ENCODE measurements around the gene PLD6.
"Not testable (repeated sequence)": the region's sequence is repeated elsewhere in the genome, so short reads cannot be mapped to it uniquely, and the experiment has no call there.

PLD6 gene

GRCh38 chr17:17189559-17189958, 16.6 kb downstream of the PLD6 start:
- no peak for TF ChIP-seq CTCF (conservative IDR thresholded peaks at IDR 0.05; ENCODE audit: low read depth, low read length)
- no peak overlapping the region for H3K4me3 ChIP-seq (ENCODE audit: low read depth, low read length)
- no peak for DNase-seq (ENCODE audit: low read depth)

- H3K4me3 ChIP-seq (ENCODE audit: low read depth, low read length), result no peak overlapping the region
- no peak for TF ChIP-seq CTCF (conservative IDR thresholded peaks at IDR 0.05; ENCODE audit: low read depth, low read length)
- DNase-seq (ENCODE audit: low read depth), result no peak
Measured at GRCh38 chr17:17188586-17188985, 17.5 kb downstream of the PLD6 start.

GRCh38 chr17:17186551-17187505, 19.3 kb downstream of the PLD6 start:
- no peak overlapping the region for H3K4me3 ChIP-seq (ENCODE audit: low read depth, low read length)
- peak; percentile 33 for DNase-seq (ENCODE audit: low read depth)

GRCh38 chr17:17186051-17186450, 20.1 kb downstream of the PLD6 start:
- DNase-seq (ENCODE audit: low read depth), result peak; percentile 38
- no peak overlapping the region for H3K4me3 ChIP-seq (ENCODE audit: low read depth, low read length)
- TF ChIP-seq CTCF (conservative IDR thresholded peaks at IDR 0.05; ENCODE audit: low read depth, low read length), result no peak

More at GRCh38 chr17:17186551-17187505, 19.3 kb downstream of the PLD6 start:
- TF ChIP-seq CTCF (conservative IDR thresholded peaks at IDR 0.05; ENCODE audit: low read depth, low read length), result no peak

- not testable (repeated sequence) for H3K4me3 ChIP-seq (ENCODE audit: low read depth, low read length); DNase-seq (ENCODE audit: low read depth)
Measured at GRCh38 chr17:17184985-17185757, 21.0 kb downstream of the PLD6 start.

GRCh38 chr17:17183744-17184143, 22.4 kb downstream of the PLD6 start:
- no peak overlapping the region for H3K4me3 ChIP-seq (ENCODE audit: low read depth, low read length)
- DNase-seq (ENCODE audit: low read depth), result no peak
- TF ChIP-seq CTCF (conservative IDR thresholded peaks at IDR 0.05; ENCODE audit: low read depth, low read length), result no peak

GRCh38 chr17:17182598-17183136, 23.5 kb downstream of the PLD6 start:
- no peak for TF ChIP-seq CTCF (conservative IDR thresholded peaks at IDR 0.05; ENCODE audit: low read depth, low read length)
- no peak for DNase-seq (ENCODE audit: low read depth)
- H3K4me3 ChIP-seq (ENCODE audit: low read depth, low read length), result no peak overlapping the region
